H1 (cell line): ENCODE results near the gene BTBD16. TPM values are rescaled to one million over a fixed set of nuclear protein-coding genes. Genes with fewer than 3 reads are reported as not detected.

ENCODE experiments used
- CBX5 ChIP-seq: fragments of 300-800, 300-1000 bp; sonication (generic); IDR thresholded peaks from 2 replicates; pipeline ENCODE4 v1.7.1; 2016; ENCODE audit warnings: antibody characterized with exemption, low read length, low read depth
- RAD21 ChIP-seq, 2 experiments: IDR thresholded peaks in 1 of 2; conservative IDR thresholded peaks in 1 of 2; 2 replicates each; pipeline ENCODE4 v1.6.1; 2011; ENCODE audit warnings: low read depth in 2 of 2, low read length in 2 of 2, improper control_type of control experiment in 1 of 2, inconsistent platforms in 1 of 2, mild to moderate bottlenecking in 1 of 2, moderate library complexity in 1 of 2
- RBBP5 ChIP-seq: IDR thresholded peaks from 2 replicates; pipeline ENCODE4 v1.7.1; 2012; ENCODE audit warnings: low read depth, mild to moderate bottlenecking, inconsistent platforms, low read length, moderate library complexity, borderline replicate concordance
- TAF1 ChIP-seq: IDR thresholded peaks from 2 replicates; pipeline ENCODE4 v1.6.1; 2011; ENCODE audit warnings: mild to moderate bottlenecking, low read depth, low read length
- polyA plus RNA-seq, 7 experiments: library from polyadenylated mRNA; depleted of rRNA in 3 of 7; stranded (reverse) in 5 of 7; unstranded in 2 of 7; fragments of >200 nt in 5 of 7; fragments of 200-250 nt in 2 of 7; gene quantifications; 1 replicate in 5 of 7; 2 replicates in 1 of 7; 4 replicates in 1 of 7; pipeline versions ENCODE4 v1.2.1 to v1.2.3, GENCODE V29; 2011 to 2013; ENCODE audit warnings: missing spikeins in 2 of 7, mixed read lengths in 2 of 7
- total RNA-seq: library from RNA; stranded (reverse); fragmentation: NEBNext Ultra II Directional; extraction: Animal tissue kit (Norgen Biotek cat#: 25700); gene quantifications from 2 replicates; pipeline ENCODE4 v1.2.1, GENCODE V29; 2021

Gene BTBD16
- total and polyA plus RNA-seq, 2 of the 8 experiments (the other 6 are each of a cell fraction or from before 2014, with no cell fraction given): 0.05 TPM; not detected in 1

DNA sequence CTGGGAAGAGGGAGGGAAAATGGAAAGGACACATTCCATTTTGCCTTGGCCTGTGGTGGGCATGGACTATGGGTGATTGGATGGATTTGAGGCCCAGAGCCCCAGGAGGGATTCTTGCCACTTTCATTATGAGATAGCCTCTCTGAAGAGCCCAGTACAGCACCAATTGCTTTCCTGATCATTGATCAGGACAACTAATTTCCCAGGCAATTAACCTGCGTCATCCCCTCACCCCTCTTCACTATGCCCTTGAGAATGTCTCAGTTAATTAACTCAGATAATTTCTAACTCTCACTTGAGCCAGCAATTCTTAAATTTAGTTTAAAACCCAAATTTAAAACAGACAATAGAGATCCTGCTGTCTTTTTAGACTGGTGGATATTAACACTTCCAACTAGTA is 90.0 kb downstream of the BTBD16 start (continued):
- TF ChIP-seq RBBP5 (no peak), CBX5 (no peak), TAF1 (no peak), RAD21 (IDR thresholded peaks at IDR 0.05 in 1 of 2, conservative IDR thresholded peaks at IDR 0.05 in 1 of 2; ENCODE audit: low read depth in 2 of 2, low read length in 2 of 2) (no peak)
